CD14-positive monocyte (primary cell): ENCODE data around the gene HOXC12. TPM values are rescaled to one million over a fixed set of nuclear protein-coding genes. Genes with fewer than 3 reads are reported as not detected.

Experiments
- DNase-seq, 3 donors: peaks; one replicate each; pipeline ENCODE4 v3.0.0-alpha.2; 2011 to 2022
- H2AFZ ChIP-seq: 2 replicates; pipeline ENCODE4 v1.6.0; 2012; ENCODE audit warnings: mild to moderate bottlenecking, low read depth, low read length, inconsistent platforms; ENCODE audit not compliant: insufficient read depth, poor library complexity, severe bottlenecking
- H3K27ac ChIP-seq, 2 donors: 1 replicate in 1 of 2; 2 replicates in 1 of 2; pipeline ENCODE4 v1.5.1; 2012 to 2013; ENCODE audit warnings: low read length in 2 of 2, control low read depth in 1 of 2, inconsistent platforms in 1 of 2, low read depth in 1 of 2, mild to moderate bottlenecking in 1 of 2
- H3K27me3 ChIP-seq, 2 donors: one replicate each; pipeline versions ENCODE4 v1.6.0 to v1.6.1; 2011 to 2013; ENCODE audit warnings: low read length in 2 of 2; ENCODE audit not compliant: control insufficient read depth in 2 of 2, insufficient read depth in 2 of 2
- H3K36me3 ChIP-seq, 2 donors: replicated peaks in 1 of 2; 1 replicate in 1 of 2; 2 replicates in 1 of 2; pipeline versions ENCODE4 v1.5.1 to v1.6.1; 2012 to 2013; ENCODE audit warnings: low read length in 2 of 2, control low read depth in 1 of 2, inconsistent platforms in 1 of 2, mild to moderate bottlenecking in 1 of 2; ENCODE audit not compliant: insufficient read depth in 2 of 2, control insufficient read depth in 1 of 2
- H3K4me1 ChIP-seq, 2 donors: 1 replicate in 1 of 2; 2 replicates in 1 of 2; pipeline versions ENCODE4 v1.5.1 to v1.6.1; 2012 to 2013; ENCODE audit warnings: low read length in 2 of 2, control low read depth in 1 of 2, inconsistent platforms in 1 of 2, mild to moderate bottlenecking in 1 of 2, moderate library complexity in 1 of 2; ENCODE audit not compliant: insufficient read depth in 2 of 2, control insufficient read depth in 1 of 2
- H3K4me2 ChIP-seq: replicated peaks from 2 replicates; pipeline ENCODE3; 2012; ENCODE audit warnings: low read length, moderate library complexity, mild to moderate bottlenecking; ENCODE audit not compliant: poor library complexity, severe bottlenecking; ENCODE audit errors: extremely low read depth
- H3K4me3 ChIP-seq, 3 experiments: fragments of 200-600 bp in 1 of 3; sonication (generic) in 1 of 3; replicated peaks in 1 of 3; 1 replicate in 2 of 3; 2 replicates in 1 of 3; pipeline ENCODE4 v1.5.1; 2011 to 2013; ENCODE audit warnings: low read length in 3 of 3, mild to moderate bottlenecking in 3 of 3, control low read depth in 2 of 3, low read depth in 2 of 3, inconsistent platforms in 1 of 3, moderate library complexity in 1 of 3
- H3K79me2 ChIP-seq: 2 replicates; pipeline ENCODE4 v1.6.0; 2012; ENCODE audit warnings: mild to moderate bottlenecking, control low read depth, inconsistent platforms, low read length, moderate library complexity; ENCODE audit not compliant: insufficient read depth
- H3K9ac ChIP-seq: 2 replicates; pipeline ENCODE4 v1.6.0; 2017; ENCODE audit warnings: low read length, mild to moderate bottlenecking; ENCODE audit not compliant: insufficient read depth, poor library complexity, severe bottlenecking
- H3K9me3 ChIP-seq, 2 donors: replicated peaks in 1 of 2; 1 replicate in 1 of 2; 2 replicates in 1 of 2; pipeline versions ENCODE4 v1.5.1 to v1.6.1; 2012 to 2013; ENCODE audit warnings: low read length in 2 of 2, control low read depth in 1 of 2; ENCODE audit not compliant: control insufficient read depth in 1 of 2, insufficient read depth in 1 of 2
- H4K20me1 ChIP-seq: 2 replicates; pipeline ENCODE4 v1.6.0; 2012; ENCODE audit warnings: mild to moderate bottlenecking, low read length, control low read depth, moderate library complexity; ENCODE audit not compliant: insufficient read depth
- H3K27ac Mint-ChIP-seq, 7 donors: one replicate each; pipeline ENCODE4 v1.8.0; 2020; ENCODE audit warnings: mild to moderate bottlenecking in 7 of 7, mixed read lengths in 7 of 7, moderate library complexity in 6 of 7, inconsistent platforms in 2 of 7
- H3K27me3 Mint-ChIP-seq, 3 donors: one replicate each; pipeline ENCODE4 v1.8.0; 2021 to 2022; ENCODE audit warnings: low read depth in 3 of 3, mild to moderate bottlenecking in 3 of 3, mixed read lengths in 3 of 3, moderate library complexity in 3 of 3, inconsistent platforms in 1 of 3
- H3K36me3 Mint-ChIP-seq, 2 donors: one replicate each; pipeline ENCODE4 v1.8.0; 2020; ENCODE audit warnings: mixed read lengths in 2 of 2, inconsistent platforms in 1 of 2, mild to moderate bottlenecking in 1 of 2
- H3K4me1 Mint-ChIP-seq: one replicate; pipeline ENCODE4 v1.8.0; 2020; ENCODE audit warnings: mild to moderate bottlenecking, mixed read lengths
- H3K4me3 Mint-ChIP-seq, 2 donors: one replicate each; pipeline ENCODE4 v1.8.0; 2020; ENCODE audit warnings: mild to moderate bottlenecking in 2 of 2, mixed read lengths in 2 of 2, moderate library complexity in 1 of 2
- H3K9me3 Mint-ChIP-seq, 7 donors: one replicate each; pipeline ENCODE4 v1.8.0; 2020 to 2022; ENCODE audit warnings: mixed read lengths in 7 of 7, mild to moderate bottlenecking in 6 of 7, moderate library complexity in 6 of 7, inconsistent platforms in 2 of 7
- CTCF ChIP-seq: fragments of 200-600 bp; IDR thresholded peaks from one replicate; pipeline ENCODE4 v1.8.0; 2022; ENCODE audit warnings: antibody characterized with exemption, mild to moderate bottlenecking
- WGBS: methylation state at CpG from one replicate; pipeline ENCODE4 v1.1.5; 2013; ENCODE audit warnings: missing lambda C conversion rate; ENCODE audit not compliant: insufficient coverage; 5-methylcytosine and 5-hydroxymethylcytosine counted together
- intact Hi-C, 2 donors: fragments of 100-400 bp; cut with micrococcal nuclease; formaldehyde crosslinking; loops; one replicate each; pipeline versions ENCODE4 v1.15.0 to v1.15.1; 2023
- polyA plus RNA-seq, 3 donors: library from polyadenylated mRNA; depleted of rRNA in 1 of 3; unstranded in 2 of 3; stranded (reverse) in 1 of 3; fragments of 300-500 nt in 2 of 3; fragments of >200 nt in 1 of 3; fragmentation: Illumina TruSeq in 2 of 3; gene quantifications; 1 replicate in 2 of 3; 2 replicates in 1 of 3; pipeline ENCODE4 v1.2.3, GENCODE V29; 2012 to 2021

HOXC12 gene
- polyA plus RNA-seq, 3 donors: not detected

DNA sequence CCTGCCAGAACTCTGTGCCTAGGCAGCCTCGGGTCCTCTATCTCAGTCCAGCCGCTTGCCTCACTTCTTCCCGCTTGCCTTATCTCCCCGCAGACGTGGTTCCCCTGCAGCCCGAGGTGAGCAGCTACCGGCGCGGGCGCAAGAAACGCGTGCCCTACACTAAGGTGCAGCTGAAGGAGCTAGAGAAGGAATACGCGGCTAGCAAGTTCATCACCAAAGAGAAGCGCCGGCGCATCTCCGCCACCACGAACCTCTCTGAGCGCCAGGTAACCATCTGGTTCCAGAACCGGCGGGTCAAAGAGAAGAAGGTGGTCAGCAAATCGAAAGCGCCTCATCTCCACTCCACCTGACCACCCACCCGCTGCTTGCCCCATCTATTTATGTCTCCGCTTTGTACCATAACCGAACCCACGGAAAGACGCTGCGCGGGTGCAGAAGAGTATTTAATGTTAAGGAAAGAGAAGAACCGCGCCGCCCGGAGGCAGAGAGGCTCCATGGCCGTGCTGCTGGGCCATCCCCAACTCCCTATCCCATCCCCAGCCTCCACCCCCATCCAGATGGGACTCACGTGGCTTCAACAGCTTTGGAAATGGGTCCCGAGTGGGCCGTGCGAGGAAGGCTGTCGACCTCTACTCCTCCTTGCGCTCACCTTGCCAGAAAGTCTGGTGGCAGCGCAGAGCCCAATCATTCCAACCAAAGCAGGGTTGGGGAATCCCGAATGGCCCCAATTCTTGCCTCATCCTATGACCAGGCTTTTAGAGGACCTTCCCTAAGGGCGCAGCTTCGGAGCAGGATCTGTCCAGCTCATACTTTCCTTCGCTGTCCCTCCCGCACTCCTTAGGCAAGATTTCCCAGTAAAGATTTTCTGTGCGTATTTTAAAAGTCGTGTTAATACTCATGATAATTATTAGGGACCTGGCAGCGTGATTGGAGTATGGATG is 9.5 kb upstream of the HOXC12 start:
- Histone ChIP-seq H3K9me3 (peaks cover 0 to 77% of the 10 kb centered on the region in 2 donors), H2AFZ (no peak overlapping the region), H3K4me3 (no peak overlapping the region), H3K9ac (no peak overlapping the region), H3K4me2 (no peak overlapping the region), H3K36me3 (no peaks in the 10 kb centered on the region), H4K20me1 (no peaks in the 10 kb centered on the region), H3K79me2 (no peaks in the 10 kb centered on the region), H3K27ac (no peak overlapping the region), H3K4me1 (no peaks in the 10 kb centered on the region), H3K27me3 (peaks cover 91 to 99% of the 10 kb centered on the region in 2 donors)
- no peak overlapping the region for H3K27ac Mint-ChIP-seq
- peaks cover 2 to 4% of the 10 kb centered on the region in 2 donors for H3K36me3 Mint-ChIP-seq
- H3K4me3 Mint-ChIP-seq: peak overlapping the region in 1 of 2 donors; percentile 82
- DNase-seq: no peak
- H3K27me3 Mint-ChIP-seq: peaks cover 96 to 97% (median 96%) of the 10 kb centered on the region in 3 donors
- peaks cover 0 to 29% (median 14%) of the 10 kb centered on the region in 7 donors for H3K9me3 Mint-ChIP-seq
- 5% methylated on average over 28 of the region's 51 CpGs for WGBS
- intact Hi-C loops: no loop called here
- no peak for TF ChIP-seq CTCF
- peaks cover 1% of the 10 kb centered on the region for H3K4me1 Mint-ChIP-seq

- Histone ChIP-seq H3K79me2 (no peaks in the 10 kb centered on the region), H3K4me1 (no peaks in the 10 kb centered on the region), H2AFZ (no peak overlapping the region), H3K36me3 (no peaks in the 10 kb centered on the region), H3K4me3 (no peak overlapping the region), H3K4me2 (no peak overlapping the region), H3K27ac (no peak overlapping the region), H3K9ac (no peak overlapping the region), H3K9me3 (peaks cover 0 to 85% of the 10 kb centered on the region in 2 donors), H4K20me1 (no peaks in the 10 kb centered on the region), H3K27me3 (peaks cover 91 to 100% of the 10 kb centered on the region in 2 donors)
- TF ChIP-seq CTCF: no peak
- no peak overlapping the region for H3K27ac Mint-ChIP-seq
- peak overlapping the region in 1 of 2 donors; percentile 75 for H3K4me3 Mint-ChIP-seq
- peaks cover 0 to 29% (median 15%) of the 10 kb centered on the region in 7 donors for H3K9me3 Mint-ChIP-seq
- H3K27me3 Mint-ChIP-seq: peaks cover 97 to 99% (median 98%) of the 10 kb centered on the region in 3 donors
- no peak for DNase-seq
- intact Hi-C loops: no loop called here
- H3K4me1 Mint-ChIP-seq: peaks cover 3% of the 10 kb centered on the region
- peaks cover 4 to 5% of the 10 kb centered on the region in 2 donors for H3K36me3 Mint-ChIP-seq
Observed at GRCh38 chr12:53947743-53948142, 7.0 kb upstream of the HOXC12 start.
